GM19043 (cell line): ENCODE data around the gene OPRL1.
A peak's percentile ranks its signal among the peaks of the same experiment; 100 is the strongest.

ENCODE experiments used
- ATAC-seq: cut with Tn5 transposase; IDR thresholded peaks from one replicate; pipeline ENCODE4 v1.9.1; 2021; ENCODE audit warnings: low read depth; ENCODE audit not compliant: unreplicated experiment

Gene OPRL1

DNA sequence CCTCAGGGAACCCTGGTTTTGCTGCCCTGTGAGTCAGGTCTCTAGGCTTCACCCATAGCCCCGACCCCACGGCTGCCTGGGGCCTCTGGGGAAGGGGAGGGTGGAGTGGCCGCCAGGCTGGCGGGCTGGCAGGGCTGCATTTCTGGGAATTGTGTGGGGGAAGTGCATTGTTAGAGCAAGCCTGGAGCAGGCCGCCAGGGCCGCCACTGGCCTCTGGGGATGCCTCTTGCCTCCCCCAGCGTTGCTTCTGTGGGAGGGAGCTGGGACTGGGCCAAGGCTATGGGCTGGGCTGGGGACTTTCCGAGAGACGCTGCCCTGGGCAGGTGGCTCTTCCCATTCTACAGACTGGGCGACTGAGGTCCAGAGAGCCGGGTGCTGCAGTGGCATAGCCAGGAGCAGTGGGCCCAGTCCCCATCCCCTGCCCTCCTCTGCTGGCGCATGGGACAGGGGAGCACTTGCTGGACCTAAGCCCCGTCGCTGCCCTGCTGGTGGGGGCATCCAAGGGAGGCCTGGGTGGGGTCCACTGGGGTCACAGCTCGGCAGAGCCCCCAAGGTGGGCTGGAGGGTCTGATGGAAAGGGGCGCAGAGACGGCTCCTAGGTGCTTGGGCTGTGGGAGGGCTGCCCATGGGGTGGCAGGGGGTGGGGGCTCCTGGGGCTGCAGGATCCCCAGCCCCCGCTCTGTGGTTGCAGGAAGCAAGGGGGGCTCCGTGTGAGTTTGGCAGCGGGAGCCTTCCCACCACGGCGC, 23.8 kb upstream of the OPRL1 start:
- ATAC-seq: no peak

- ATAC-seq: no peak
Measured at GRCh38 chr20:64056639-64056888, 23.3 kb upstream of the OPRL1 start.

GRCh38 chr20:64056889-64057627, 22.8 kb upstream of the OPRL1 start:
- ATAC-seq: no peak

DNA sequence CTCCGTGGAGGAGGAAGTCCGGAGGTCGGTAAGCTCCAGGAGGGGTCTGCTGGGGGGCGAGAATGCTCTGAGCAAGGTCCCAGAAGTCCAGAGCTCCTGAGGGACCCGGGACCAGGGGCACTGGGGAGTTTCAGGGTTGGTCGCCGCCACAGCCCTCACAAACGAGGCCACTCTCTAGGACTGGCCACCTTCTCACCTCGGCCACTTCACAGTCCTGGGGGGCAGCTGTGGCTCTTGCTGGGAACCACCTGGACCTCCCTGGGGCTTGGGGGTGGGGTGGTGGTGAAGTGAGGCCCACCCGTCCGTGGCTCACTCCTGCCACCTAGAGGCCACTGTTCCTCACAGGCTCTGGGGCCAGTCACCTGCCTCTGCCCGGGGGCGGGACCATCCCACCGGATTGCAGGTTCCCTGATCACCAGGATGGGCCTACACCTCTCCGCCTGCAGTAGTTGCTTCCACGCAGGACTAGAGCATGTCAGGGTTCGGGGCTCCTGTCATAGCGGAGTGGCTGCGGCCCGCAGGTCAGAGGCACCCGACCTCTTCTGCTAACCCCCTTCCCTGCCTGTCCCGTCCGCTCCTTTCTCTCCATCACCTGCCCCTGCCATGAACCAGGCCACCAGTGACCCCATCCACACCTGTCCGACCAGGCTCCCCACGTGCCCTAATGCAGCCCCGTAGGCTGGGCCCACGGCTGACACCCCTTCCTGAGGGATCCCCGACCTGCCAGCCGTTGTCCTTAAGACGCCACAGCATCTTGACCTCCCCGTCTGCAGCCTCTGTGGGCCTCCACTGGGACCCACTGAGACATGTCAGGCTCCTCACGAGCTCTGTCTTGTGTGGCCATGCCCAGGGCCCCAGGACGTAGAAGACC, 22.0 kb upstream of the OPRL1 start:
- peak; percentile 48 for ATAC-seq

DNA sequence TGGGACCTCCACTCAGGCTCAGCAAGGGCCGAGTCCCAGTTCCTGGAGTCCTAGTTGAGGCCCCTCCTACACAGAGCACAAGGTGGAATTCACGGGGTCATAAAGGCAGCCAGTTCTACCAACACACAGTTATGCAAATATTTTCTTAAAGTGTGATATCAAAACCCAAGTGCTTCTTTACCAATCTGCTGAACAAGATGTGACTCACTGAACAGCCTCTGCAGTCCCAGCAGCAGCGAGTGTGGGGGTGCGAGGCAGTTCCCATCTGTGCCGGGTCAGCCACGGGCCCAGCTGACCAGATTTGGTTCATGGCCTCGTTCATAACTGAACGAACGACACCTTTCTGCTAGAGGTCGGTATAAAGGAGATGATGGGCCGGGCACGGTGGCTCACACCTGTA, 21.3 kb upstream of the OPRL1 start:
- ATAC-seq: no peak

DNA sequence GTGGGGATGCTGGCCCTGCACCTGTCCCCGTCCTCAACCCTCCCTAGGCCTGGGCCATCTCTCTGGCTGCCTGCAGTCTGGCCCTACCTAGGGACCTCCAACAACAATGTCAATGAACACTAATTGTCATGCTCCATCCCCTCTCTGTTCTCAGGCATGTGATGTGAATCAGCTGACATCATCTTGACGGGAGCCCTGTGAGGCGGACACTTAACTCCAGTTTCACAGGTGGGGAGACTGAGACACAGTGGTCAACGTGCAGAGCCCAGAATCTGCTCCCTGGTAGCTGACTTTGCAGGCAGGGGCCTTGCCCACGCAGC, 17.6 kb upstream of the OPRL1 start:
- ATAC-seq: no peak

- ATAC-seq: peak; percentile 69
Measured at GRCh38 chr20:64062596-64063388, 17.1 kb upstream of the OPRL1 start, which contains the start of gene TCEA2. TCEA2 (plus strand) TSS chr20:64063198; CDS start chr20:64063313, 115 bp downstream.

- ATAC-seq: no peak
Measured at GRCh38 chr20:64063389-64064144, 16.3 kb upstream of the OPRL1 start.

GRCh38 chr20:64064145-64064698, 15.7 kb upstream of the OPRL1 start:
- ATAC-seq: no peak

GRCh38 chr20:64065062-64065973, 14.6 kb upstream of the OPRL1 start:
- ATAC-seq: no peak

- ATAC-seq: peak; percentile 49
Measured at GRCh38 chr20:64065974-64066343, 13.9 kb upstream of the OPRL1 start.

- no peak for ATAC-seq
Measured at GRCh38 chr20:64067005-64067632, 12.8 kb upstream of the OPRL1 start.

- no peak for ATAC-seq
Measured at GRCh38 chr20:64067733-64068307, 12.1 kb upstream of the OPRL1 start.

- no peak for ATAC-seq
Measured at GRCh38 chr20:64068386-64069208, 11.3 kb upstream of the OPRL1 start.

DNA sequence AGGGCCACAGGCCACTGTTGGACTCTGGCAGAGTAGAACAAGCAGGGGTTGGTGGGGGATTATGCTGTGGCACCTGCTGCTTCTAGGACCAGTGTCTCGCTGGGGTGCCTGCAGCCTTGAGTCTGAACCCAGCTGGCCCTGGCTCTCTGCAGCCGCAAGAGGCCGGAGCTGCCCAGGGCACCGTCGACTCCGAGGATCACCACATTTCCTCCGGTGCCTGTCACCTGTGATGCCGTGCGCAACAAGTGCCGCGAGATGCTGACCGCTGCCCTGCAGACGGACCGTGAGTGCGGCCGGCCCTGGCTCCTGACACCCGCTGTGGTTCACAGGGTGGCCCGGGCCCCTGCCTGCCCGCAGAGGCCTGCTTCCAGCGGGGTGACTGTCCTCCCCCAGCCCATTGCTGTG, 10.7 kb upstream of the OPRL1 start:
- ATAC-seq: no peak

- no peak for ATAC-seq
Measured at GRCh38 chr20:64069614-64070243, 10.2 kb upstream of the OPRL1 start.
